ENCODE results near the gene SHROOM3.

The SHROOM3 gene

GRCh38 chr4:76556452-76556851 lies 121.4 kb downstream of the SHROOM3 start:
- in situ Hi-C loops (cut with MboI; ENCODE audit: low sequenced_read_pairs, unreplicated experiment) = no loop called here
- TF ChIP-seq CTCF (IDR thresholded peaks at IDR 0.05; ENCODE audit: borderline replicate concordance, control extremely low read depth, extremely low read depth, insufficient read depth, missing control alignments) = no peak

GRCh38 chr4:76558396-76559235 lies 123.6 kb downstream of the SHROOM3 start:
- in situ Hi-C loops (cut with MboI; ENCODE audit: low sequenced_read_pairs, unreplicated experiment) = no loop called here
- no peak for DNase-seq (ENCODE audit: low spot score)
- no peak for TF ChIP-seq CTCF (IDR thresholded peaks at IDR 0.05; ENCODE audit: borderline replicate concordance, control extremely low read depth, extremely low read depth, insufficient read depth, missing control alignments)

More at GRCh38 chr4:76556452-76556851, 121.4 kb downstream of the SHROOM3 start:
- DNase-seq (ENCODE audit: low spot score) = no peak

- in situ Hi-C loops (cut with MboI; ENCODE audit: low sequenced_read_pairs, unreplicated experiment) = no loop called here
- no peak for DNase-seq (ENCODE audit: low spot score)
- TF ChIP-seq CTCF (IDR thresholded peaks at IDR 0.05; ENCODE audit: borderline replicate concordance, control extremely low read depth, extremely low read depth, insufficient read depth, missing control alignments) = no peak
These were observed 124.4 kb downstream of the SHROOM3 start for GRCh38 chr4:76559236-76560071.

GRCh38 chr4:76562161-76562560 lies 127.1 kb downstream of the SHROOM3 start:
- no peak for DNase-seq (ENCODE audit: low spot score)
- in situ Hi-C loops (cut with MboI; ENCODE audit: low sequenced_read_pairs, unreplicated experiment) = no loop called here
- TF ChIP-seq CTCF (IDR thresholded peaks at IDR 0.05; ENCODE audit: borderline replicate concordance, control extremely low read depth, extremely low read depth, insufficient read depth, missing control alignments) = no peak

GRCh38 chr4:76562836-76563453 lies 127.9 kb downstream of the SHROOM3 start:
- DNase-seq (ENCODE audit: low spot score) = no peak
- in situ Hi-C loops (cut with MboI; ENCODE audit: low sequenced_read_pairs, unreplicated experiment) = no loop called here
- no peak for TF ChIP-seq CTCF (IDR thresholded peaks at IDR 0.05; ENCODE audit: borderline replicate concordance, control extremely low read depth, extremely low read depth, insufficient read depth, missing control alignments)

- DNase-seq (ENCODE audit: low spot score) = peak; percentile 24
- TF ChIP-seq CTCF (IDR thresholded peaks at IDR 0.05; ENCODE audit: borderline replicate concordance, control extremely low read depth, extremely low read depth, insufficient read depth, missing control alignments) = no peak
- in situ Hi-C loops (cut with MboI; ENCODE audit: low sequenced_read_pairs, unreplicated experiment) = no loop called here
These were observed 128.6 kb downstream of the SHROOM3 start for GRCh38 chr4:76563454-76564122.

Measured in GM13976 (cell line).